GM18517 (cell line): ENCODE results near the gene SH2D4B.
"Not testable (repeated sequence)": the region's sequence is repeated elsewhere in the genome, so short reads cannot be mapped to it uniquely, and the experiment has no call there.

Experiments used
- ATAC-seq: cut with Tn5 transposase; IDR thresholded peaks from one replicate; pipeline ENCODE4 v1.9.1; 2021; ENCODE audit warnings: mild to moderate bottlenecking, moderate library complexity; ENCODE audit not compliant: unreplicated experiment

SH2D4B gene

DNA sequence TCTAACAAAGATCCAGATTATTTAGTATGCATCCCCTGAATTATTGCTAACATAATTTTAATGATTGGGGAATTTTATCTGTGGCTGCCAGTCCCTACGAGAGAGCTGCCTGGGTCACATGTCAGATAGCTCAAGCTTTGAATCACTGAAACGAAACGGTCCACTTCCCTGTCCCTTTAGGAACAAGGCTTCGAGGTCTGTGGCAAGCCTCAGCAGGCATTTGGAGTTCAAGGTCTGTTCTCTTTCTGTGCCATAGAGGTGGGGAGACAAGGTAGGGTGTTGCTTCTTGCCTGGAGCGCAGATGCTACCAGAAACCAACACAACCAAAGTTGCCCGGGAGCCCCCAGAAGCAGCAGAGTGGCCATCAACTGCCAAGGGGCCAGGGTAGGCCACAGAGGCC is 13.9 kb upstream of the SH2D4B start:
- ATAC-seq: no peak

- ATAC-seq: no peak
These were observed 13.4 kb upstream of the SH2D4B start for GRCh38 chr10:80524190-80524909.

DNA sequence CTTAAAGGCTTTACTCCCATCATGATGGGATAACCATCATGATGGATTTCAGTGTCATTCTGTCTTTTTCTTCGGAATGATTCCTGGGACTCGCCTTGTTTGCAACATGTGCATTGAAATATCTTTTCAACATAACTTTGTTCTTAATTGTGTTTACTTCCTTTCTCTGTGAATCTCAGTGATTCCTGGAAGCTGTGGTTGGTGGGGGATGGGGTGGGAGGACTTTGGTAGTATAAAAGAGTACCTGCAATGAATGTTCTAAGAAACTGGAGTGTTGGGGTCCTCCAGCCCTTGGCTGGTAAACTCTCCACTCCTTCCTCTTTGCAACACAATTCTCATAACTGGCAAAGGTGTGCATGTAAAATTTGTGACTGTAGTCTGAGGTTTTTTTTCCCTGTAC is 11.5 kb upstream of the SH2D4B start:
- no peak for ATAC-seq

DNA sequence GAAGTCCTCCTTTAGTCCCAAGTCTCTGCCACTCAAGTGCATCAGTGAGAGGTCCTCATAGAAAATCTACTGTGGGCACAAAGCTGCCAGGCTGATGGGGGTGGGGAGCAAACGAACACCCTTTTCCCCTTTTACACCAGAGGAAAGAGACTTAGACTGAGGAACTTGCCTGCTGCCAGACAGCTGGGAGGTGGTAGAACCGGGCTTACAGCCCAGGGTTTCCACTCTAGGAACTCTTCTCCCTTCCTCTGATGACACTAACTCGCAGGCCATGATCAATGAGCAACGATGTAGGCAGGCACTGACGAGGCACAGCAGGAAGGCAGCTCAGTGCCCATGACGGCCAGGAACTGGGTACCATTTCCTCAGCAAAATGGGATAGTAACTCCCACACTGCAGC is 11.0 kb upstream of the SH2D4B start:
- no peak for ATAC-seq

DNA sequence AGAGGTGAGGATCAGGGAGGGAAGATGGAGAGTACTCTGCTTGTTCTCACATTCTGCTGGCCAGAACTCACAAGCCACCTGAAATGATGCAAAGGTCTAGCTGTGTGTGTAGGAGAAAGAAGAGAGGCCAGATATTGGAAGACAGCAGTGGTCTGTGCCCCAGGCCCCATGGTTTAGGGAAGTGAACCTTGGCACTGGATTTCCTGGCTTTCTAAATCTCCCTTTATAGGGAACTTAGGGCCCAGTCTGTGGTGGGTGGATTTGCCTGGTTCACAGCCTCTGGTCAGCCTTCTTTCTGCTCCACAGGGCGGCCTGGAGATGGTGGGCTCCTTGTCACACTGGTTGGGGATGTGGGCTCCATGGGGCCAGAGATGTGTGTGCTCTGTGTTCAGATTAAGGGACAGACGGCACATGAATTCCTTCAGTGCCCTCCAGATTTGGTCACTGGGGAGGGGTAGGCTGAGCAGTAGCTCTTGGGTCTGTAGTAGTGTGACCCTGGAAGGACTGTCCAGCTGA is 9.5 kb upstream of the SH2D4B start:
- ATAC-seq: no peak

- no peak for ATAC-seq
These were observed 8.8 kb upstream of the SH2D4B start for GRCh38 chr10:80528901-80529300.

GRCh38 chr10:80529604-80530003 is 8.1 kb upstream of the SH2D4B start:
- ATAC-seq: no peak

- ATAC-seq: no peak
These were observed 7.5 kb upstream of the SH2D4B start for GRCh38 chr10:80530251-80530650.

- no peak for ATAC-seq
These were observed 6.9 kb upstream of the SH2D4B start for GRCh38 chr10:80530816-80531215.

DNA sequence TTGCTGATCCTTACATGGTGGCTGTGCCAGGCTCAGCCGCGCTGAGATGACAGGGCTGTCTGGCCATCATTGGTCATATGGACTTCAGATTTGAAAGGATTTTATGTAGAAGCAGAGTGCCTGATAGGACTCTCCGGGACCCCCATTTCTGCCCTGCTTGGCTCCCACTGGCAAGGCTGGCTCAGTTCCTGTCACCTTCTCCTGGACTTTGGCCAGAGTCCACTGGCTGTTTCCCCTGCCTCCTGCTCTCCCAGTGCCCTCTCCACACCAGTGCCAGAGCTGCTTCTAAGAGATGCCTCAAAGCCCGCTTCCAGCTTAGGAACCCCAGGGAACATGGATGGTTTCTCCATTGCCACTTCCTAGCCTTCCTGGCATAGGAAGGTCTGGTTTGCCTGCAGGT is 5.1 kb upstream of the SH2D4B start:
- ATAC-seq: no peak

DNA sequence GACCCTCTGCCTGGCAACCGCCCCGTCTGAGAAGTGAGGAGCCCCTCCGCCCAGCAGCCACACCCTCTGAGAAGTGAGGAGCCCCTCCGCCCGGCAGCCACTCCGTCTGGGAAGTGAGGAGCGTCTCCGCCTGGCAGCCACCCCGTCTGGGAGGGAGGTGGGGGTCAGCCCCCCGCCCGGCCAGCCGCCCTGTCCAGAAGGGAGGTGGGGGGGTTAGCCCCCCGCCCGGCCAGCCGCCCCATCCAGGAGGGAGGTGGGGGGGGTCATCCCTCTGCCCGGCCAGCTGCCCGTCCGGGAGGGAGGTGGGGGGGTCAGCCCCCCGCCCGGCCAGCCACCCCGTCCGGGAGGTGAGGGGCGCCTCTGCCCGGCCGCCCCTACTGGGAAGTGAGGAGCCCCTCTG is 3.6 kb upstream of the SH2D4B start:
- not testable (repeated sequence) for ATAC-seq

DNA sequence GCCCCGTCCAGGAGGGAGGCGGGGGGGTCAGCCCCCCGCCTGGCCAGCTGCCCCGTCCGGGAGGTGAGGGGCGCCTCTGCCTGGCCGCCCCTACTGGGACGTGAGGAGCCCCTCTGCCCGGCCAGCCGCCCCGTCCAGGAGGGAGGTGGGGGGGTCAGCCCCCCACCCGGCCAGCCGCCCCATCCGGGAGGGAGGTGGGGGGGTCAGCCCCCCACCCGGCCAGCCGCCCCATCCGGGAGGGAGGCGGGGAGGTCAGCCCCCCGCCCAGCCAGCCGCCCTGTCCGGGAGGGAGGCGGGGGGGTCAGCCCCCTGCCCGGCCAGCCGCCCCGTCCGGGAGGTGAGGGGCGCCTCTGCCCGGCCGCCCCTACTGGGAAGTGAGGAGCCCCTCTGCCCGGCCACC is 3.1 kb upstream of the SH2D4B start:
- not testable (repeated sequence) for ATAC-seq

- ATAC-seq: peak; percentile 82
These were observed 1.9 kb upstream of the SH2D4B start for GRCh38 chr10:80535671-80536360.

- no peak for ATAC-seq
These were observed 1.3 kb upstream of the SH2D4B start for GRCh38 chr10:80536361-80536835.

- no peak for ATAC-seq
These were observed 491 bp upstream of the SH2D4B start for GRCh38 chr10:80537086-80537735.

GRCh38 chr10:80538481-80539185 is 931 bp downstream of the SH2D4B start:
- no peak for ATAC-seq

DNA sequence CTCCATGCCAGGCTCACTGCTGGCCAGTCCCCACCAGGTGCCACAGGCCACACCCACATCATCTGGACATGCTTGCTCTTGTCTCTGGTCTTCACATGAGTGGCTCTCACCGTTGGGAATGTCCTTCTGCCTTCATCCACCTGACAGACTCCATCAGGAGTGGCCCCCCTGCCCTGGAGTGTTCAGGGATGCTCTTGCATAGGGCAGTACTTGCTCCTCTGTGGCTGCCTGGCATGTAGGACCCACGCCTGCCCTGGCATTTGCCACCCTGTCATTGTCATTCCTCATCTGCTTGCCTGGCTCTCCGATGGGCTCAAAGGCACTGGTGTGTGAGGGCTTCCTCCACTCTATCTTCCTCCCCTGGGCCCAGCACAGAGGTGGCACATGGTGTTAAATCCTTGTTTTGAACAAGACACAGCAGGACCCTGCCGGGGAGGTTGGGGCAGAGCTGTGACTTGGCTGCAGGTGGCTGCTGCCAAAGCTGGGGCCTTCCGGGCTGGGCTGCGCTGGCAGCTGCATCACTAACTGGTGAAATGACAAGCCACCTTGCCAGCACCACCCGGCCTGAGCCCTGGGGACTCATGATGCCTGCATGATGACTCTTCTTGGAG is 1.8 kb downstream of the SH2D4B start:
- no peak for ATAC-seq

DNA sequence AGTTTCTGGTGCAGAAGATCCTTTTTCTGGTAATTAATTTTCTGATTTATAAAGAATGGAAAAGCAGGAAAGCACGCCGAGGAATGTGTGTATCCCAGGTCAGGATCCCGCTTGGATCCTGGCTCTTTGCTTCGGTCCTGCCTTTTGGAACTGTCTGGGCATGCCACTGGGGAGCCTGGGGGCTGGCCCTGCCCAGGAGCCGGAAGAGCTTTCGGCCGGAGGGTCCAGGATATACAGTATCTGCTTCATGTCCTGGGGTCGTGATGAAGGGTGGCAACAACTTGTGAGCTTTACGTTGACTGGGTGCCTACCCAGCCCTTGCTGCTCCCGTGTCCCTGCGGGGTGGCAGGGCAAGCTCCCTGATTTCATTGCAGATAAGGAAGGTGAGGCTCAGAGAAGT is 2.4 kb downstream of the SH2D4B start:
- no peak for ATAC-seq

DNA sequence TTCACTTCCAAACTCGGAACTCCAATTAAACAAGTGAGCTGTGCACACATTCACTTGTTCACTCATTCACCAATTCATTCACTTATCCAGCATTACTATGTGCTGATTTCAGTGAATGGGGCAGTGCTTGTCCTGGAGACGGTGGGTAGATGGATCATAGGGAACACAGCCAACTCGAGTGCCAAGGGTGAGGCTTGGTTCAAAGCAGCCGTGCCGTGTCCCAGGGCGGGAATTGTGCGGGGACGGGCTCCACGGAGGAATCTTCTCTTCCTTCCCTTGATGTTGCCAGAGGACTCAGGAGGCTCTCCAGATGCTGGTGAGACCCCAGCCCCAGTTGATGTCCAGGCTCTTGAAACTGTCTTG is 2.9 kb downstream of the SH2D4B start:
- no peak for ATAC-seq

DNA sequence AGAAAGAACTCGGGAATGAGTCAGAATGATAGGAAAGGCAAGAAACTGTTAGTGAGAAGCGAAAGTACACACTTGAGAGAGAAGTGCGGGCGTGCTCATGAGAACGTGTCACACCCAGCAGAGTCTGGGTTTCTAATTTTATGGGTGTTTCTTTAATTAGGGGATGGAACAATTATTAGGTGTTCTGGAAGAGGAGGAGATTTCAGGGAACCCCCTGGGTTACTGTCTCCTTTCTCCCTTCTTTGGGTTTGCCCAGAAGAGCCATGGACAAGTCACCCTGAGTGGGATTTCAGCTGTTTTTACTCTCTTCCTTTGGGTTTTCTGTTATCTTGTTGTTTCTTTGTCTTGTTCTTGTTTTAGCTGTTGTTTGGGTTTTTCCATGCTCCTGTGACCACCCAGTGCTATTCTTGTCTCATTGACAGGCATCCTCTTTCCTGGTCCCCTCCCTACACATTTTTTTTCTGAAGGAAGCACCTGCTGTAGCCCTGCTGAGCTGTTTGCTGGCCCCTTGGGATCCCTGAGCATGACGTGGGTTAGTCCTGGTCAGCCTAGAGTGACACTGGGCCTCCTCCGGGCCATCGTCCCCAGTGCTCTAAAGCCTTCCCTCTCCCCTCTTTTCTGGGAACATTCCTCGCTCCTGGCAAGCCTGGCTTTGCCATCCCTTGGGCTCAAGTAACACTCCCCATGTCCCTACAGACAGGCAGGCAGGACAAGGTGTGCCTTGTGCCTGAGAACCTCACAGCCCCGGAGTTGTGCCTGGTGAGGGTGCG is 3.5 kb downstream of the SH2D4B start:
- ATAC-seq: peak; percentile 72
